GM12864 (cell line): ENCODE measurements around the gene CBX6.

Experiments
- DNase-seq: peaks from one replicate; pipeline ENCODE4 v3.0.0-alpha.2; 2011; ENCODE audit warnings: low read depth
- H3K4me3 ChIP-seq: 2 replicates; pipeline ENCODE4 v1.5.1; 2011; ENCODE audit warnings: mild to moderate bottlenecking, low read depth, low read length, control low read depth
- CTCF ChIP-seq: IDR thresholded peaks from 2 replicates; pipeline ENCODE4 v1.5.1; 2011; ENCODE audit warnings: low read depth, mild to moderate bottlenecking, moderate library complexity, low read length, control low read depth, inconsistent platforms; ENCODE audit errors: missing control alignments

Gene CBX6

GRCh38 chr22:38843657-38844314, 28.2 kb downstream of the CBX6 start, which contains the start of gene NPTXR:
TSS of gene NPTXR (minus strand) at chr22:38844028.
- H3K4me3 ChIP-seq: no peak within 1 kb of the TSS
- no peak for DNase-seq
- no peak for TF ChIP-seq CTCF

- peak; percentile 19 for TF ChIP-seq CTCF
- no peak for DNase-seq
- no peak overlapping the region for H3K4me3 ChIP-seq
These were observed 28.8 kb downstream of the CBX6 start for GRCh38 chr22:38843201-38843656.

- TF ChIP-seq CTCF: no peak
- no peak for DNase-seq
- H3K4me3 ChIP-seq: no peak overlapping the region
These were observed 29.4 kb downstream of the CBX6 start for GRCh38 chr22:38842512-38843200.

GRCh38 chr22:38841635-38842034, 30.4 kb downstream of the CBX6 start:
- no peak for DNase-seq
- TF ChIP-seq CTCF: no peak
- no peak overlapping the region for H3K4me3 ChIP-seq

GRCh38 chr22:38841211-38841610, 30.8 kb downstream of the CBX6 start:
- TF ChIP-seq CTCF: no peak
- H3K4me3 ChIP-seq: no peak overlapping the region
- no peak for DNase-seq

- DNase-seq: no peak
- H3K4me3 ChIP-seq: no peak overlapping the region
- TF ChIP-seq CTCF: no peak
These were observed 31.9 kb downstream of the CBX6 start for GRCh38 chr22:38840129-38840528.

- no peak for DNase-seq
- no peak overlapping the region for H3K4me3 ChIP-seq
- no peak for TF ChIP-seq CTCF
These were observed 32.3 kb downstream of the CBX6 start for GRCh38 chr22:38839686-38840085.
